Uterus (tissue), 2 donors: Measurements from ENCODE around the gene SEC24B.

ENCODE experiments used
- CTCF ChIP-seq, 4 experiments: fragments of 200-600 bp in 2 of 4; fragments of 450-650 bp in 2 of 4; sonication (generic) in 2 of 4; IDR thresholded peaks; one replicate each; pipeline ENCODE4 v1.5.1; 2016 to 2019; ENCODE audit warnings: antibody characterized with exemption in 4 of 4, mild to moderate bottlenecking in 2 of 4, moderate library complexity in 1 of 4
- POLR2A ChIP-seq, 2 donors: fragments of 450-650 bp; IDR thresholded peaks; one replicate each; pipeline ENCODE4 v1.6.1; 2016; ENCODE audit warnings: antibody characterized with exemption in 2 of 2, mild to moderate bottlenecking in 1 of 2, moderate library complexity in 1 of 2

GRCh38 chr4:109432203-109432602 lies 1.4 kb upstream of the SEC24B start:
- no peak for TF ChIP-seq POLR2A (IDR thresholded peaks at IDR 0.05)
- no peak for TF ChIP-seq CTCF (IDR thresholded peaks at IDR 0.05)
